HG02970 (cell line): Measurements from ENCODE around the gene PSME2.

ENCODE experiments used
- ATAC-seq: cut with Tn5 transposase; IDR thresholded peaks from one replicate; pipeline ENCODE4 v1.9.1; 2021; ENCODE audit warnings: mild to moderate bottlenecking, moderate library complexity, moderate number of reproducible peaks; ENCODE audit not compliant: unreplicated experiment, low FRiP score

The PSME2 gene

DNA sequence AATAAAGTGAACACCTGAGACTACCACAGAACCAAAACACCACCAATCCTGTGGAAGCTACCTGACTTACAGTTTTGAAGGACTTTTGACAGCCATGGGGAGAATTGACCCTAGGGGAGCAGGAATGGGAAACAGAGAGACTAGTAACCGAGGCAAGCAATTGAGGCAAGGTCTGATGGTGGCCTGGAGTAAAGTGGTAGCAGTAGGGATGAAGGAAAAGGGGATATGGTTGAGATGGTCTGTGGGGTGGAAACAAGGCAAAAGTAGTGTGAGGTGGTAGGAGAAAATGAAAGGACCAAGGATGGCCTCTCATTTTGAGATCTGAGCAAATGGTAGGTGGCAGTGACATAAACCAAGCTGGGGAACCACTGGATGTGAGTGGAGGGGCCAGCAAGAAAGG, 10.4 kb upstream of the PSME2 start:
- ATAC-seq = no peak

DNA sequence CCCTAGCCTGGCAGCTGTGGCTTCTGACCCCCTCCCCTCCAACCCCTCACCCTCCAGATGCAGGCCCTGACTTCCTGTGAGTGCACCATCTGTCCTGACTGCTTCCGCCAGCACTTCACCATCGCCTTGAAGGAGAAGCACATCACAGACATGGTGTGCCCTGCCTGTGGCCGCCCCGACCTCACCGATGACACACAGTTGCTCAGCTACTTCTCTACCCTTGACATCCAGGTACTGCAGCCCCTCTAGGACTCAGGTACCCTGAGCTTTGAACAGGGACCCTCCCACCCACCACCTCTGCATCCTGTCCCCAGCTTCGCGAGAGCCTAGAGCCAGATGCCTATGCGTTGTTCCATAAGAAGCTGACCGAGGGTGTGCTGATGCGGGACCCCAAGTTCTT, 8.7 kb upstream of the PSME2 start:
- no peak for ATAC-seq

GRCh38 chr14:24151404-24152080, 5.1 kb upstream of the PSME2 start:
- ATAC-seq = no peak

- no peak for ATAC-seq
Observed at GRCh38 chr14:24150993-24151392, 4.6 kb upstream of the PSME2 start.

DNA sequence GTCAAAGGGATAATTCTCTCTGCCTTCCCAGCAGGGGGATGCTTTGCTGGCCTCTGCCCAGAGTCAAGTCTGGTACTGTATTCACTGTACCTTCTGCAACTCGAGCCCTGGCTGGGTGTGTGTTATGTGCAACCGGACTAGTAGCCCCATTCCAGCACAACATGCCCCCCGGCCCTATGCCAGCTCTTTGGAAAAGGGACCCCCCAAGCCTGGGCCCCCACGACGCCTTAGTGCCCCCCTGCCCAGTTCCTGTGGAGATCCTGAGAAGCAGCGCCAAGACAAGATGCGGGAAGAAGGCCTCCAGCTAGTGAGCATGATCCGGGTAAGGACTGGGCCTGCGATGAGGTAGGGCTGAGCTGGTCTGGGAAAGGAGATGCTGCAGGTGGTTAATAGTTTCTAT, 4.2 kb upstream of the PSME2 start:
- no peak for ATAC-seq

DNA sequence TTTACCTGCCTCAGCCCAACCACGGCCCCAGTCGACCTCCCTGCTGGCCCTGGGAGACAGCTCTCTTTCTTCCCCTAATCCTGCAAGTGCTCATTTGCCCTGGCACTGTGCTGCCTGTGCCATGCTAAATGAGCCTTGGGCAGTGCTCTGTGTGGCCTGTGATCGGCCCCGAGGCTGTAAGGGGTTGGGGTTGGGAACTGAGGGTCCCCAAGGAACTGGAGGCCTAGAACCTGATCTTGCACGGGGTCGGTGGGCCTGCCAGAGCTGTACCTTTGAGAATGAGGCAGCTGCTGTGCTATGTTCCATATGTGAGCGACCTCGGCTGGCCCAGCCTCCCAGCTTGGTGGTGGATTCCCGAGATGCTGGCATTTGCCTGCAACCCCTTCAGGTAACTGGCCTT, 3.7 kb upstream of the PSME2 start:
- ATAC-seq = no peak

GRCh38 chr14:24149302-24149969, 3.0 kb upstream of the PSME2 start:
- ATAC-seq = no peak

- ATAC-seq = peak; percentile 1
Observed at GRCh38 chr14:24147761-24148428, 1.5 kb upstream of the PSME2 start.

DNA sequence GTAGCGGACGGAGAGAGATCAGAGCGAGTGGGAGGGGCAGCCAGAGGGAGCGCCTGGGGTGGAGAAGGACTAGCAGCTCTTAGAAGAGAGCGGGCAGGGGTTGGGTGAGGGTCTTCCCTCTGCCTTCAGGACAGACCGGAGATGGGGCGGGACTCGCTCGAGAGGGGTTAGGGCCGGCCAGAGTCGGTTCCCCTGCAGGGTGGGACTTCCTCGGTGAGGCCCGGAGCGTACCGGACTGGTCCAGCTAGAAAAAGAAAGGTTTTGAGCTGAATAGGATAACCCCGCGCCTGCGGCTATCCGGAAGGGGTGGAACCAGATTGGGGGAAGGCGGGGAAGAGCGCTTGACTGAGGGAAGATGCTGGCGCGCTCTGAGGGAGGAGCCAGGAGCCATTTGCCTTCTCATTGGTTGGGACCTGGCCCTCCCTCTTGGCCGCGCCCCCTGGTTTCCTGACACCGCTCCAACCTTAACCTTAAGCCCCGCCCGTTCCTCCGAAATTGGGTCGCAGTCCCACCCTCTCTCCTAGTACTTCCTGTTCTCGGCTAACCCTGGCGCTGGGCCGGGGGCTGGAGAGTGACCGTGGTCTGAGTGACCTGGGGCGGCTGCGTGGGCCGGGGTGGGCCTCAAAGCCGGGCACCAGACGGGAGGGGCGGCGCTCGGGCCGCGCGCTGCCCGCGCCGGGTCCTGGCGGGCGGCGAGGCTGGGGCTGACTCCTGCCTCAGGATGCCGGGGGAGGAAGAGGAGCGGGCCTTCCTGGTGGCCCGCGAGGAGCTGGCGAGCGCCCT, 759 bp upstream of the PSME2 start, which contains the start of gene RNF31:
TSS of gene RNF31 (plus strand) at position 521 of the 783 bp plus-strand sequence. CDS start at position 722, 201 bp downstream.
- peak; percentile 78 for ATAC-seq

DNA sequence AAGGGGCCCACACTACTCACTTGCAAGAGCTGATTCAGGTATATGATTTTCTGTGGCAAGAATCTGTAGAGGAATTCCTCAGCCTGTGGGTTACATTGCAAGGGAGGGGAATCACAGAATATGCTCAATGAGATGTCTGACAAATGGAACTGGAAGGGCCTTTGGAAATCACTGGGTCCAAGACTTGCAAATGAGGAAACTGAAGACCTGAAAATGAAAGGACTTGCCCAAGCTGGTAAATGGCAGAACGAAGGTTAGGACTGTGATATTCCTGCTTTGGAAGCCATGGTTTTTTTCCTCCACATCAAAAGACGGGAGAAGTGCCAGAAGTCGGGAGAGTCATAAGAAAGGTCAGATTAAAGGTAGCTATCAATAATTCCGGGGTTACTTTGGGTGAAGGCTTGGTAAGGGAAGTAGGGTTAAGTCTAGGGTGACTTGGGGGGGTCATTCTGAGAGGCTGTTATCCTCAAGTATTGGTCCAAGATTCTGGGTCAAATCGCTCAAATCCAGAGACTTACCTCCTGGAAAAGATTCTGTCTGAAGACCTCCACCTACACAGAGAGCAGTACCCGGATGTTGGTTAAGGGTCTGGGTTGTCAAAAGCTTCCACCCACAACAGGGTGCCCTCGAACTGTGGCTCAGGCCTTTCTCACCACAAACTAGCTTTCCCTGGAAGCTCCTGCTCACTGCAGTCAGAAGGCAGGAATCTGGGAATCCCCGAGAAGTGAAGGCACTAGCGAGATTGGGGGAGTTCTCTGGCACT, 539 bp downstream of the PSME2 start:
- ATAC-seq = no peak

DNA sequence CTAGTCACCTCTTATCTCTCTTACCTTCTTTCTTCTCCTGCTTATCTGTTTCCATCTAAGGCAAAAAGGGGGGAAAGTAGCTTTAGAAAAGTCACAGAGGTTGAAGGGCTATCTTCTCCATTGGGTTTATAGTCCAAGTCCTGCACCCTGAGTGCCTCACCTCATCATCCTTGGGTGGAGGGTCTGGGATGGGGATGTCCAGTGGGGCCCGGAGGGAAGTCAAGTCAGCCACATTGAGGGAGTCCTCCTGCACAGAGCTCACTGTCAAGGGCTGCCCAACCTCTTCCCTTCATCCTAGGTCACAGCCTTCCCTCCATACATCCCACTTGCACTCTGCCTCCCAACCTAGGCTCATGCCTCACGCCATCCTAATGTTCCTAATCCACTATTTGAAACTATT, 1.2 kb downstream of the PSME2 start:
- no peak for ATAC-seq

GRCh38 chr14:24144451-24144850, 2.0 kb downstream of the PSME2 start:
- no peak for ATAC-seq

DNA sequence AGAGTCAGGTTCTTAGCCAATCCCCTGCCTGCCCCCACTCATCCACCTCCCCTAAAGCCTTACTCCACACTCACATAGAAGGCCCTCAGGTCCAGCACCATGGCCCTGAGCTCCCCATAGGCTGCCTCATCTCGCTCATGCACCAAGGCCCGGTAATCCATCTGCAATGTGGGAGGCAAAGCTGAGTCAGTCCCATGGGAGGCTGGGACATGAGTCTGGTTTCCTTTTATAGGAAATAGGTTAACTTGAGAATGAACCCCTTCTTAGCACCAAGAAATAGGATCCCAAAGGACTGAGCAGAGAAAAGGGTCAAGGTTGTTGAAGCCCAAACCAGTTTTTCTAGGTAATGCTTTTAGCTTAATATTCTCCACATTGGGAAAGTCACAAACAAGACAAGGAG, 2.9 kb downstream of the PSME2 start:
- no peak for ATAC-seq

DNA sequence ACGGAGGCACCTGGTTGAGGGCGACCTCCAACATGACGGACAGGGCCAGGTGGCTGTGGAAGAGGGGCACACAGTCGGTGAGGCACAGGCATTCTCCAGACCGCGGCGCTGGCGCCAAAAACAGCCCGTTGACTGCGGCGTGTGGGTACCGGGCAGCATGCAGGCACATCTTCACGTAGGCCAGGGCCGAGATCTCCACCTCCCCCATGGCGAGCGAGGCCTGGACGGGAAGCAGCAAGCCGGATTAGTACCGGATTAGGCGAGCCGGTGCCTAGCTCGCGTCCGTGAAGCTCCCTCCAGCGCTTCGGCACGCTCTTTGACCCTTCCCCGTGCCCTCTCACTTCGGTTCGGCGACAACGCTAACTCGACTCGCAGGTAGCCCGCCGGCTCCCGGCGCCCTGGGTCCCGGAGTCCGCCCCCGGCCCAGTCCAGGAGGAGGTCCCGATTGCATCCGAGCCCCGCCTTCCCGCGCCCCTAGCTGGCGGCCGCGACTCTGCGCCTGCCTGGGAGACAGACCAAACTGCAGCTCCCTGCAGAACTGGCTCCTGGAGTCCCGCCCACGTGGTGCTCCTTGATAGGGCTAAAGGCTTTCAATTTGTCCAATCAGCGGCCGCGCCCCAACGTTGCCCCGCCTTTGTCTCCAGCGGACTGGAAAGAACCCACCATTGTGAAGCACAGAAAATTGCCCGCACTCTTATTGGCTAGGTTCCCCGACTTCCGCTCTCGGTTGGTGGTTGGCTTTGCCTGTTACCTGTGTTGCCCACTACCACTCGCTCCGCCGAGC, 5.1 kb downstream of the PSME2 start, which contains the start of gene EMC9:
TSS of gene EMC9 (minus strand) at position 495 of the 784 bp plus-strand sequence. CDS start at position 208, 287 bp downstream.
- ATAC-seq = peak; percentile 84

GRCh38 chr14:24139272-24139934, 7.0 kb downstream of the PSME2 start:
- no peak for ATAC-seq

DNA sequence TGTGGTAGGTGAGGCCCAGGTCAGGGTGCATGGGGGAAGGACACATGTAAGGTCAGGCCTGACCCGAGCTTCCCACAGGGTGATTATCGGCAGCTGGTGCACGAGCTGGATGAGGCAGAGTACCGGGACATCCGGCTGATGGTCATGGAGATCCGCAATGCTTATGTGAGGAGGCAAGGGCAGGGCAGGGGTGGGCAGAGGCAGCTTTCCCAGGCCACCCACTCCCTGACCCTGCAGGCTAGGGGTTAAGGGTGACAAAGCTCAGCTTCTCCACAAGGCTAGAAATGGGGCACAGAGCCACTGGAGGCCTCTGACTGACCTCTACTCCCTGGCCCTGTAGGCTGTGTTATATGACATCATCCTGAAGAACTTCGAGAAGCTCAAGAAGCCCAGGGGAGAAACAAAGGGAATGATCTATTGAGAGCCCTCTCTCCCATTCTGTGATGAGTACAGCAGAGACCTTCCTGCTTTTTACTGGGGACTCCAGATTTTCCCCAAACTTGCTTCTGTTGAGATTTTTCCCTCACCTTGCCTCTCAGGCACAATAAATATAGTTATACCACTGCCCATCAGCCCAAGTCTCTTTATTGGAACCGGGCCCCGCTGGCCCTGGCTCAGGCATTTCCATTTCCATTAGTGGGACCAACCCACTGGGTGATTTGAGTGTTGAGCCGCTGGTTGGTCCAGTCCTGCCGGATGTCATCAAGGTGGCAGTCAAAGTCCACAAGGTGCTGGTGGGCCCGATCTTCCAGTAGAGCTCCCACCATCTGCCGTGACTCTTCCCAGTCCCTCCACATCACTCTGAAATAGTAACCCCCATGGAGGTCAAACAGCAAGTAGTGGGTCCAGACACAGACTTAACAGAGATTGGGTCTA, 7.8 kb downstream of the PSME2 start:
- ATAC-seq = no peak

GRCh38 chr14:24137529-24138395, 8.6 kb downstream of the PSME2 start:
- ATAC-seq = no peak
